Measurements from ENCODE around the gene ZFPM1. TPM values are rescaled to one million over a fixed set of nuclear protein-coding genes. Genes with fewer than 3 reads are reported as not detected.

The ZFPM1 gene
- total RNA-seq, 1 donor from 2014 or later: 5.7 TPM

DNA sequence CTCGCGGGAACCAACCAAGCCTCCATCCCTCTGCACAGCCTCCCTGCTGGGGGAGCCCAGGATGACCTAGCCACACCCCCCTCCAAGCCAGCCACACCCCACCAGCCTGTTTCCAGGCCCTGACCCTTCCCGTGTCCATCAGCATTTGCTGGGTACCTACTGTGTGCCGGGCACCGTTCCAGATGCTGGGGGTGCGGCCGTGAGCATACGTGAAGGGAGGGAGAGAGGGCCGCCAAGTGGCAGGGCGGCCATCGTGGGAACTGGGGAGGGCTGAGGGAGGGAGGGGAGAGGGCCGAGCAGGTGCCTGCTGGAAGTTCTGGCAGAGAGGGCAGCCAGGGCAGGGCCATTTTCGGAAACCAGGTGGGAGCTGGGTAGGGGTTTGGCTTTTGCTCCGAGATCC is 23.1 kb downstream of the ZFPM1 start:
- Mint-ChIP-seq H3K4me1 (ENCODE audit: unreplicated experiment) (peaks cover 11% of the 10 kb centered on the region), H3K4me3 (ENCODE audit: unreplicated experiment) (no peak overlapping the region), H3K9me3 (ENCODE audit: unreplicated experiment) (no peaks in the 10 kb centered on the region), H3K27me3 (ENCODE audit: unreplicated experiment) (no peaks in the 10 kb centered on the region), H3K36me3 (ENCODE audit: unreplicated experiment) (no peaks in the 10 kb centered on the region), H3K27ac (ENCODE audit: unreplicated experiment) (no peak overlapping the region)
- DNase-seq (ENCODE audit: extremely low spot score, unreplicated experiment): no peak
- TF ChIP-seq, protein P1, sequence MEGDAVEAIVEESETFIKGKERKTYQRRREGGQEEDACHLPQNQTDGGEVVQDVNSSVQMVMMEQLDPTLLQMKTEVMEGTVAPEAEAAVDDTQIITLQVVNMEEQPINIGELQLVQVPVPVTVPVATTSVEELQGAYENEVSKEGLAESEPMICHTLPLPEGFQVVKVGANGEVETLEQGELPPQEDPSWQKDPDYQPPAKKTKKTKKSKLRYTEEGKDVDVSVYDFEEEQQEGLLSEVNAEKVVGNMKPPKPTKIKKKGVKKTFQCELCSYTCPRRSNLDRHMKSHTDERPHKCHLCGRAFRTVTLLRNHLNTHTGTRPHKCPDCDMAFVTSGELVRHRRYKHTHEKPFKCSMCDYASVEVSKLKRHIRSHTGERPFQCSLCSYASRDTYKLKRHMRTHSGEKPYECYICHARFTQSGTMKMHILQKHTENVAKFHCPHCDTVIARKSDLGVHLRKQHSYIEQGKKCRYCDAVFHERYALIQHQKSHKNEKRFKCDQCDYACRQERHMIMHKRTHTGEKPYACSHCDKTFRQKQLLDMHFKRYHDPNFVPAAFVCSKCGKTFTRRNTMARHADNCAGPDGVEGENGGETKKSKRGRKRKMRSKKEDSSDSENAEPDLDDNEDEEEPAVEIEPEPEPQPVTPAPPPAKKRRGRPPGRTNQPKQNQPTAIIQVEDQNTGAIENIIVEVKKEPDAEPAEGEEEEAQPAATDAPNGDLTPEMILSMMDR (IDR thresholded peaks at IDR 0.05): no peak

DNA sequence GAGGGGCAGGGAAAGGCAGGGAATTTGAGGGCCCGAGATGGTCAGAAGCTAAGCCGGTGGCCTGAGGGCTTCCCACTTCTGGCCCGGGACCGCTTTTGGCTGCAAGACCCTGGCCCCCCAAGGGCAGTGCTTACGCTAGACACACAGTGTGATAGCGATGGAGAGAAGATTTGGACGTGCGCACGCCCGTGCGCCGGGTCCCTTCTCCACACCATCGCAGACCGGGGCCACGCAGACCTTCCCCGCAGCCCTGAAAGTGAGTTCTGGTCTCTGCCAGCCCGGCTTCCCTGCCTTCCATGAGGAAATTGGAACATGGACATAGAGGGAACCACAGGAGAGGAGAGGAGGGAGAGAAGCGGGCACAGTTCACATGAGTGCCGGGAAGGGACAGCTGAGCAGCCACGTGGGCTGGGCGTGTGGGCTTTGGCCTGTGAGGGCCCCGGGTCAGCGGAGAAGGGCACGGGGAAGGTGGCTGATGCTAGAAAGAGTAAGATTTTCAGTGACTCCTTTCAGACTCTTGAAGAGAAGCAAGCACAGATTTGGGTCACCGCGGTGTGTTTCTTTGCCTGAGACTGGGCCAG is 23.8 kb downstream of the ZFPM1 start:
- TF ChIP-seq, protein P1 (IDR thresholded peaks at IDR 0.05): no peak
- peaks cover 11% of the 10 kb centered on the region for H3K4me1 Mint-ChIP-seq (ENCODE audit: unreplicated experiment)
- no peak overlapping the region for H3K4me3 Mint-ChIP-seq (ENCODE audit: unreplicated experiment)
- H3K36me3 Mint-ChIP-seq (ENCODE audit: unreplicated experiment): no peaks in the 10 kb centered on the region
- H3K27ac Mint-ChIP-seq (ENCODE audit: unreplicated experiment): peak overlapping the region; percentile 38
- H3K27me3 Mint-ChIP-seq (ENCODE audit: unreplicated experiment): no peaks in the 10 kb centered on the region
- no peaks in the 10 kb centered on the region for H3K9me3 Mint-ChIP-seq (ENCODE audit: unreplicated experiment)
- no peak for DNase-seq (ENCODE audit: extremely low spot score, unreplicated experiment)

DNA sequence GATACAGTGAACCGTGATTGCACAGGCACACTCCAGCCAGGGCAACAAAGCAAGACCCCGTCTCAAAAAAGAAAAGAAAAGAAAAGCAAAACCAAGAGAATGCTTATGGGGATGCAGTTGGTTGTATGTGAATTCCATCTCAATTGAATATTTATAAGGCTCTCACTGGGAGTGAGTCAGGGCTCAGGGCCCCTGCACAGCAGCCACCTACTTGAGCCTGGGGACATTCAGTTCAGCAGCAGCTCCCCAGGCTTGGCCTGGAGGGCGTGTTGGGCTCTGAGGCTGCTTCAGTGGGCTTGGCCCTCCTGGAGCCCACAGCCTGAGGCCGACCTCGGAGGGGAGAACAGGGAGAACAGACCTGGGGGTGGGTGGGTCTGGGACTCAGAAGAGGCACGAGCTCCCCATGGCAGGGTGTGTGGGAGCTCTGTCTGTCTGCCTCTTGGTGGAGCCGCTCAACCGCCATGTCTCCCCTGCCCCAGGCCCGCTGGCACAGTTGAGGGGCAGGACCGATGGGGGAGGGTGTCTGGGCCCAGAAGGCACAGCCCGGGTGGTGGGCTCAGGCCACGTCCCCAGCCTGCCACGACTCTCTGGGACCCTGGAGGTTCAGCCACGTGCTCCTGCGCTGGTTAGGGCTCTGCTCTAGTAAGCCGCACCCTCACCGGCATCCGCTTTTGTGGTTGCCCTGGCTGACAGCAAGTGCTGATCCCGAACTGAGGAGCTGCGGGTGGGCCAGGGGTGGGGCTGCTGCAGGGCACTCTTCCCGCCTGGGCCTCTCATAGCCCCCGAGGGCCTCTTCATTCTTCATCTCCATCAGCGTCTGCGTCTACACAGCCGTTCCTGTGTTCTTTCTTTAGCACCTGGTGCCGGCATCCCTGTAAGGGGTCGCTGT is 24.8 kb downstream of the ZFPM1 start:
- TF ChIP-seq, protein P1 (IDR thresholded peaks at IDR 0.05): no peak
- DNase-seq (ENCODE audit: extremely low spot score, unreplicated experiment): no peak
- peaks cover 11% of the 10 kb centered on the region for H3K4me1 Mint-ChIP-seq (ENCODE audit: unreplicated experiment)
- H3K9me3 Mint-ChIP-seq (ENCODE audit: unreplicated experiment): no peaks in the 10 kb centered on the region
- H3K27me3 Mint-ChIP-seq (ENCODE audit: unreplicated experiment): no peaks in the 10 kb centered on the region
- no peaks in the 10 kb centered on the region for H3K36me3 Mint-ChIP-seq (ENCODE audit: unreplicated experiment)
- peak overlapping the region; percentile 38 for H3K27ac Mint-ChIP-seq (ENCODE audit: unreplicated experiment)
- no peak overlapping the region for H3K4me3 Mint-ChIP-seq (ENCODE audit: unreplicated experiment)

DNA sequence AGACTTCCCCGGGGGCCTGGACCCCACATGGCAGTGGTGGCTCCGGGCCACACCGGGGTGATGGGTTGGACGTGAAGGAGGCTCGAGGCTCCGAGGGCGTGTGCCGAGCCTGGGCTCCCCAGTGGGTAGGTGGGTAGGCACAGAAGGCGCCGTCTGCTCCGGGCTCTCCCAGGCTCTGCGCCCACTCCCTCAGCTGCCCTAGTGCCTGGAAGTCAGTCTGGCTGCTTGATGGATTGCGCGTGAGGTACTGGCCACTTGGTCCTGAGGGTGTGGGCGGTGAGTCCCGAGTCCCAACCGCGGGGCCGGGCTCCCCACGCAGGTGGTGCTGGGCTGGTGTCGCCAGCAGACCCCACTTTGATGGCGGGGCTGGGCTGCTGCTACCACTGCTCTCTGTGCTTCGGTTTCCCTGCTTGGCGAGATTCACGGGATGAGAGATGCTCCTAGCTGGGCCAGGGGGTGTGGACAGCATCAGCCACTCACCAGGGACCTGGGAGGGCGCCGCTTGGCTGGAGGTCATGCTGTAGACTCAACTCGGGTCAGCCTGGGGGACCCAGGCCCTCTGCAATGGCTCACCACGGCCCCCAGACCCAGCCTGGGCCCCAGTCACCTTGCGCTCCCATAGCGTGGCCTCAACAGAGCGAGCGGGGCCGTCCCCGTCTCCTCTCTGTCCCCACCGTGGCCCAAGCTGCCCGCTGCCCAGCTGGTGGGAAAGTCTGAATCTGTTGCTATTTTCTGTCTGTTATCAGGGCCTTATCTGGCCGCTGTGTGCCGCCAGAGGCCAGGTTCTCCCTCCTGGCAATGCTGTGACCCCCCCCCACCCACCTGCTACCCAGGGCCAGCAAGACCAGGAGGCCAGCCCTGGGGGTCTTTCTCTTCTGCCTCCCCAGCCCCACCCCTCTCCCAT is 26.1 kb downstream of the ZFPM1 start:
- no peak overlapping the region for H3K4me3 Mint-ChIP-seq (ENCODE audit: unreplicated experiment)
- H3K4me1 Mint-ChIP-seq (ENCODE audit: unreplicated experiment): peaks cover 8% of the 10 kb centered on the region
- no peaks in the 10 kb centered on the region for H3K9me3 Mint-ChIP-seq (ENCODE audit: unreplicated experiment)
- no peak for DNase-seq (ENCODE audit: extremely low spot score, unreplicated experiment)
- no peaks in the 10 kb centered on the region for H3K36me3 Mint-ChIP-seq (ENCODE audit: unreplicated experiment)
- TF ChIP-seq, protein P1 (IDR thresholded peaks at IDR 0.05): no peak
- no peak overlapping the region for H3K27ac Mint-ChIP-seq (ENCODE audit: unreplicated experiment)
- no peaks in the 10 kb centered on the region for H3K27me3 Mint-ChIP-seq (ENCODE audit: unreplicated experiment)

Data from osteocyte (in vitro differentiated cells).